ENCODE measurements around the gene SSBP4. TPM values are rescaled to one million over a fixed set of nuclear protein-coding genes. Genes with fewer than 3 reads are reported as not detected.

Gene SSBP4
- total and polyA plus RNA-seq, 3 experiments from 2014 or later = 108 to 131 (median 111) TPM

- no peaks in the 10 kb centered on the region for H3K9me3 ChIP-seq (ENCODE audit: low read length)
- no peaks in the 10 kb centered on the region for H3K36me3 ChIP-seq (ENCODE audit: insufficient read depth, low read length)
- no peak overlapping the region for H3K4me3 ChIP-seq (ENCODE audit: low read length)
- no peak overlapping the region for H3K27ac ChIP-seq (ENCODE audit: low read depth, low read length)
- peaks cover 0 to 4% of the 10 kb centered on the region in 2 donors for H3K27me3 Mint-ChIP-seq
- no peak for DNase-seq
- H3K36me3 Mint-ChIP-seq = no peaks in the 10 kb centered on the region
- POLR2A ChIA-PET = no interaction called here
- H3K4me1 ChIP-seq (ENCODE audit: insufficient read depth, low read length) = peaks cover 36% of the 10 kb centered on the region
- H3K4me1 Mint-ChIP-seq = peaks cover 28 to 41% (median 41%) of the 10 kb centered on the region in 3 donors
- H3K9me3 Mint-ChIP-seq = no peaks in the 10 kb centered on the region
- no peak overlapping the region for H3K4me3 Mint-ChIP-seq
- H3K27me3 ChIP-seq (ENCODE audit: insufficient read depth, low read length, poor library complexity, severe bottlenecking) = no peaks in the 10 kb centered on the region
- CTCF ChIA-PET = interaction anchor here (1.0 to 10.5 kb wide), 5 partner anchors 23 to 160 kb away, joined by 3 to 100 read pairs (median 5); partner anchors contain the start of gene JUND
- no peak overlapping the region for H3K27ac Mint-ChIP-seq
Observed at GRCh38 chr19:18412610-18413239, 6.5 kb upstream of the SSBP4 start.

GRCh38 chr19:18414504-18415177, 4.6 kb upstream of the SSBP4 start:
- CTCF ChIA-PET = interaction anchor here (0.6 to 10.5 kb wide), 8 partner anchors 18 to 301 kb away, joined by 3 to 100 read pairs (median 3); partner anchors contain the start of gene JUND
- peak in 1 of 5 donors; percentile 51 for DNase-seq
- Mint-ChIP-seq H3K4me1 (peaks cover 40 to 55% (median 54%) of the 10 kb centered on the region in 3 donors), H3K27ac (peak overlapping the region; percentile 31 to 96 (median 77)), H3K36me3 (no peaks in the 10 kb centered on the region), H3K9me3 (no peaks in the 10 kb centered on the region), H3K4me3 (peak overlapping the region; percentile 42 to 79 (median 59)), H3K27me3 (peaks cover 0 to 4% of the 10 kb centered on the region in 2 donors)
- H3K36me3 ChIP-seq (ENCODE audit: insufficient read depth, low read length) = no peaks in the 10 kb centered on the region
- peaks cover 4% of the 10 kb centered on the region for H3K27me3 ChIP-seq (ENCODE audit: insufficient read depth, low read length, poor library complexity, severe bottlenecking)
- H3K4me1 ChIP-seq (ENCODE audit: insufficient read depth, low read length) = peaks cover 50% of the 10 kb centered on the region
- H3K9me3 ChIP-seq (ENCODE audit: low read length) = no peaks in the 10 kb centered on the region
- POLR2A ChIA-PET = interaction anchor here (1.0 to 8.3 kb wide), 2 partner anchors 13 to 135 kb away, joined by 3 to 97 read pairs; partner anchors contain the start of gene JUND
- H3K27ac ChIP-seq (ENCODE audit: low read depth, low read length) = peak overlapping the region; percentile 83
- H3K4me3 ChIP-seq (ENCODE audit: low read length) = no peak overlapping the region

GRCh38 chr19:18415178-18415867, 3.9 kb upstream of the SSBP4 start:
- CTCF ChIA-PET = interaction anchor here (0.6 to 10.5 kb wide), 7 partner anchors 10 to 240 kb away, joined by 3 to 100 read pairs (median 4); partner anchors contain the start of gene JUND
- peaks cover 50% of the 10 kb centered on the region for H3K4me1 ChIP-seq (ENCODE audit: insufficient read depth, low read length)
- peak in 1 of 5 donors; percentile 48 for DNase-seq
- no peaks in the 10 kb centered on the region for H3K36me3 ChIP-seq (ENCODE audit: insufficient read depth, low read length)
- no peak overlapping the region for H3K4me3 ChIP-seq (ENCODE audit: low read length)
- Mint-ChIP-seq H3K4me3 (peak overlapping the region in 4 of 7 donors; percentile 8 to 81 (median 54)), H3K27ac (peak overlapping the region in 7 of 8 donors; percentile 61 to 94 (median 84)), H3K36me3 (peaks cover 0 to 5% (median 0%) of the 10 kb centered on the region in 3 donors), H3K9me3 (no peaks in the 10 kb centered on the region), H3K27me3 (peaks cover 0 to 6% of the 10 kb centered on the region in 2 donors), H3K4me1 (peaks cover 42 to 58% (median 57%) of the 10 kb centered on the region in 3 donors)
- H3K27ac ChIP-seq (ENCODE audit: low read depth, low read length) = peak overlapping the region; percentile 83
- H3K9me3 ChIP-seq (ENCODE audit: low read length) = no peaks in the 10 kb centered on the region
- H3K27me3 ChIP-seq (ENCODE audit: insufficient read depth, low read length, poor library complexity, severe bottlenecking) = peaks cover 4% of the 10 kb centered on the region
- POLR2A ChIA-PET = interaction anchor here (1.0 to 8.3 kb wide), 3 partner anchors 10 to 135 kb away, joined by 3 to 97 read pairs (median 3); partner anchors contain the start of gene JUND

GRCh38 chr19:18416778-18417249, 2.4 kb upstream of the SSBP4 start:
- Histone ChIP-seq H3K27ac (ENCODE audit: low read depth, low read length) (peak overlapping the region; percentile 83), H3K9me3 (ENCODE audit: low read length) (no peaks in the 10 kb centered on the region), H3K4me3 (ENCODE audit: low read length) (peak overlapping the region; percentile 55), H3K4me1 (ENCODE audit: insufficient read depth, low read length) (peaks cover 65% of the 10 kb centered on the region), H3K27me3 (ENCODE audit: insufficient read depth, low read length, poor library complexity, severe bottlenecking) (peaks cover 4% of the 10 kb centered on the region), H3K36me3 (ENCODE audit: insufficient read depth, low read length) (no peaks in the 10 kb centered on the region)
- Mint-ChIP-seq H3K27me3 (peaks cover 0 to 6% of the 10 kb centered on the region in 2 donors), H3K36me3 (peaks cover 0 to 5% (median 0%) of the 10 kb centered on the region in 3 donors), H3K9me3 (no peaks in the 10 kb centered on the region), H3K27ac (peak overlapping the region; percentile 69 to 95 (median 90)), H3K4me1 (peaks cover 52 to 67% (median 67%) of the 10 kb centered on the region in 3 donors), H3K4me3 (peak overlapping the region; percentile 73 to 92 (median 82))
- CTCF ChIA-PET = interaction anchor here (0.7 to 10.5 kb wide), 7 partner anchors 11 to 225 kb away, joined by 3 to 100 read pairs (median 3); partner anchors contain the start of gene JUND
- DNase-seq = peak; percentile 45 to 86 (median 72)
- POLR2A ChIA-PET = interaction anchor here (1.0 to 8.3 kb wide), 4 partner anchors 12 to 137 kb away, joined by 3 to 97 read pairs (median 4); partner anchors contain the start of gene JUND

- Histone ChIP-seq H3K9me3 (ENCODE audit: low read length) (no peaks in the 10 kb centered on the region), H3K4me3 (ENCODE audit: low read length) (peak overlapping the region; percentile 81), H3K4me1 (ENCODE audit: insufficient read depth, low read length) (peaks cover 71% of the 10 kb centered on the region), H3K27ac (ENCODE audit: low read depth, low read length) (peak overlapping the region; percentile 83), H3K36me3 (ENCODE audit: insufficient read depth, low read length) (no peaks in the 10 kb centered on the region), H3K27me3 (ENCODE audit: insufficient read depth, low read length, poor library complexity, severe bottlenecking) (peaks cover 4% of the 10 kb centered on the region)
- H3K4me3 Mint-ChIP-seq = peak overlapping the region; percentile 84 to 92 (median 88)
- H3K27ac Mint-ChIP-seq = peak overlapping the region; percentile 69 to 100 (median 96)
- POLR2A ChIA-PET = interaction anchor here (1.0 to 8.3 kb wide), 6 partner anchors 8 to 137 kb away, joined by 3 to 97 read pairs (median 4); partner anchors contain the start of gene JUND
- CTCF ChIA-PET = interaction anchor here (0.7 to 10.5 kb wide), 10 partner anchors 11 to 225 kb away, joined by 3 to 100 read pairs (median 8); partner anchors contain the start of gene JUND
- peak in 2 of 5 donors; percentile 34 to 64 for DNase-seq
- H3K4me1 Mint-ChIP-seq = peaks cover 58 to 73% (median 73%) of the 10 kb centered on the region in 3 donors
- H3K36me3 Mint-ChIP-seq = peaks cover 0 to 5% (median 0%) of the 10 kb centered on the region in 3 donors
- no peaks in the 10 kb centered on the region for H3K9me3 Mint-ChIP-seq
- peaks cover 0 to 6% of the 10 kb centered on the region in 2 donors for H3K27me3 Mint-ChIP-seq
Observed at GRCh38 chr19:18417250-18418028, 1.8 kb upstream of the SSBP4 start.

- Histone ChIP-seq H3K9me3 (ENCODE audit: low read length) (no peaks in the 10 kb centered on the region), H3K27ac (ENCODE audit: low read depth, low read length) (peak overlapping the region; percentile 83), H3K4me3 (ENCODE audit: low read length) (peak overlapping the region; percentile 81), H3K4me1 (ENCODE audit: insufficient read depth, low read length) (peaks cover 77% of the 10 kb centered on the region), H3K27me3 (ENCODE audit: insufficient read depth, low read length, poor library complexity, severe bottlenecking) (peaks cover 4% of the 10 kb centered on the region), H3K36me3 (ENCODE audit: insufficient read depth, low read length) (no peaks in the 10 kb centered on the region)
- peak overlapping the region in 7 of 8 donors; percentile 85 to 100 (median 96) for H3K27ac Mint-ChIP-seq
- H3K4me1 Mint-ChIP-seq = peaks cover 64 to 80% (median 79%) of the 10 kb centered on the region in 3 donors
- no peaks in the 10 kb centered on the region for H3K9me3 Mint-ChIP-seq
- ChIA-PET CTCF (interaction anchor here (1.0 to 10.5 kb wide), 7 partner anchors 11 to 414 kb away, joined by 3 to 100 read pairs (median 11); partner anchors contain the start of gene UPF1), POLR2A (interaction anchor here (1.2 to 8.3 kb wide), 5 partner anchors 9 to 138 kb away, joined by 3 to 97 read pairs (median 7); partner anchors contain the start of genes ISYNA1 and JUND)
- peaks cover 0 to 5% (median 0%) of the 10 kb centered on the region in 3 donors for H3K36me3 Mint-ChIP-seq
- peaks cover 0 to 6% of the 10 kb centered on the region in 2 donors for H3K27me3 Mint-ChIP-seq
- H3K4me3 Mint-ChIP-seq = peak overlapping the region; percentile 84 to 91 (median 88)
- DNase-seq = peak in 1 of 5 donors; percentile 57
Observed at GRCh38 chr19:18418029-18418482, 1.1 kb upstream of the SSBP4 start.

All from CD8-positive, alpha-beta memory T cell (primary cell).